ENCODE measurements around the gene HIP1R. TPM values are rescaled to one million over a fixed set of nuclear protein-coding genes. Genes with fewer than 3 reads are reported as not detected.

The HIP1R gene
- total and polyA plus RNA-seq, 2 of the 8 experiments (the other 6 are each of a cell fraction or from before 2014, with no cell fraction given), result 11.2 to 14.5 TPM

- Histone ChIP-seq H3K27me3 (replicated peaks in 1 of 4; ENCODE audit: control insufficient read depth in 3 of 4, extremely low read depth in 1 of 4, insufficient read depth in 3 of 4, low read length in 3 of 4) (no peaks in the 10 kb centered on the region), H3K27ac (ENCODE audit: low read depth, low read length) (no peak overlapping the region), H3K4me2 (ENCODE audit: insufficient read depth in 1 of 2, low read depth in 2 of 2, low read length in 2 of 2) (no peak overlapping the region), H3K36me3 (ENCODE audit: control insufficient read depth in 2 of 4, insufficient read depth in 4 of 4, low read length in 3 of 4) (peaks cover 0 to 3% (median 0%) of the 10 kb centered on the region in 4 experiments; a peak in 2 of 8 replicates), H3K9me3 (ENCODE audit: insufficient read depth in 2 of 2, low read depth in 1 of 2, low read length in 1 of 2) (no peaks in the 10 kb centered on the region), H3K79me2 (ENCODE audit: control insufficient read depth in 1 of 2, insufficient read depth in 2 of 2, low read length in 2 of 2) (no peaks in the 10 kb centered on the region), H3K18ac (ENCODE audit: extremely low read depth, low read length) (no peak overlapping the region), H3K14ac (ENCODE audit: insufficient read length) (no peak overlapping the region), H2BK5ac (ENCODE audit: low read depth, low read length) (no peak overlapping the region), H4K20me1 (replicated peaks in 1 of 2; ENCODE audit: control insufficient read depth in 1 of 2, insufficient read depth in 2 of 2, low read length in 2 of 2) (peaks cover 6 to 9% of the 10 kb centered on the region in 2 experiments), H3K23ac (ENCODE audit: insufficient read length) (no peak overlapping the region), H2AK5ac (ENCODE audit: low read depth, low read length) (no peak overlapping the region), H2BK15ac (ENCODE audit: low read length) (no peak overlapping the region), H3K79me1 (ENCODE audit: low read depth, low read length) (no peaks in the 10 kb centered on the region; the same call in 1 of the 2 replicates), H3K23me2 (ENCODE audit: low read depth, low read length) (no peaks in the 10 kb centered on the region), H3K4me1 (replicated peaks in 1 of 4; ENCODE audit: control insufficient read depth in 3 of 4, insufficient read depth in 4 of 4, low read length in 3 of 4) (no peaks in the 10 kb centered on the region), H3K9ac (replicated peaks in 1 of 4; ENCODE audit: extremely low read depth in 1 of 4, low read depth in 3 of 4, low read length in 3 of 4) (no peak overlapping the region), H4K91ac (replicated peaks; ENCODE audit: insufficient read length, low read length) (no peak overlapping the region), H3K56ac (replicated peaks; ENCODE audit: insufficient read length, low read depth, low read length) (no peak overlapping the region), H4K5ac (ENCODE audit: insufficient read length, low read depth, low read length) (no peak overlapping the region), H2BK120ac (replicated peaks; ENCODE audit: low read depth, low read length) (no peak overlapping the region), H2BK20ac (ENCODE audit: low read length) (no peak overlapping the region), H3K4ac (replicated peaks; ENCODE audit: insufficient read length, low read depth, low read length) (no peak overlapping the region), H4K8ac (ENCODE audit: extremely low read depth, insufficient read depth, low read length) (peak overlapping the region; percentile 4; the same call in 1 of the 2 replicates), H2AFZ (ENCODE audit: low read length) (no peak overlapping the region), H3K4me3 (ENCODE audit: extremely low read depth in 1 of 4, insufficient read depth in 2 of 4, low read depth in 3 of 4, low read length in 4 of 4) (no peak overlapping the region), H2BK12ac (ENCODE audit: low read depth, low read length) (no peak overlapping the region)
- FAIRE-seq (no peak), DNase-seq (ENCODE audit: low read depth in 1 of 2, low spot score in 2 of 2) (no peak)
- TF ChIP-seq TBP (IDR thresholded peaks at IDR 0.05; ENCODE audit: low read depth, low read length) (no peak), ZNF274 (IDR thresholded peaks at IDR 0.05; ENCODE audit: borderline replicate concordance, extremely low read depth, low read length) (no peak), RXRA (IDR thresholded peaks at IDR 0.05; ENCODE audit: insufficient read depth, low read depth, low read length) (no peak), CHD1 (IDR thresholded peaks at IDR 0.05; ENCODE audit: low read depth, low read length) (no peak), POLR2AphosphoS5 (IDR thresholded peaks at IDR 0.05; ENCODE audit: low read depth, low read length) (no peak)
- ChIA-PET CTCF (ENCODE audit: partially characterized antibody) (interaction anchor here (1.0 to 20.1 kb wide), 3 partner anchors 7 to 95 kb away, joined by 3 to 473 read pairs (median 129); no protein-coding TSS in a partner anchor), POLR2A (ENCODE audit: partially characterized antibody) (interaction anchor here (1.0 kb wide), 1 partner anchor 126 kb away, joined by 3 read pairs; the partner anchor contains the start of gene ARL6IP4)
- WGBS, 2 experiments (ENCODE audit: extremely low coverage in 1 of 2, insufficient coverage in 1 of 2, insufficient read length in 1 of 2, insufficient replicate concordance in 2 of 2, low coverage in 1 of 2, low lambda C conversion rate in 2 of 2, missing lambda C conversion rate in 1 of 2), result 93% methylated on average over 17 of the region's 17 CpGs; no CpG with 5 or more reads in 1 of the 2 experiments
These were observed 18.5 kb downstream of the HIP1R start for GRCh38 chr12:122853582-122854245.
